ENCODE data around the gene TMCO2.

Gene TMCO2

GRCh38 chr1:40224040-40224439 is 23.7 kb upstream of the TMCO2 start:
- TF ChIP-seq CTCF (conservative IDR thresholded peaks at IDR 0.05) (no peak), ZFX (IDR thresholded peaks at IDR 0.05) (no peak)
- H3K27ac ChIP-seq, result no peak overlapping the region

GRCh38 chr1:40226192-40226591 is 21.5 kb upstream of the TMCO2 start:
- no peak for TF ChIP-seq CTCF (conservative IDR thresholded peaks at IDR 0.05)
- TF ChIP-seq ZFX (IDR thresholded peaks at IDR 0.05), result no peak
- no peak overlapping the region for H3K27ac ChIP-seq

- TF ChIP-seq ZFX (IDR thresholded peaks at IDR 0.05) (no peak), CTCF (conservative IDR thresholded peaks at IDR 0.05) (no peak)
- no peak overlapping the region for H3K27ac ChIP-seq
Observed at GRCh38 chr1:40232444-40232843, 15.3 kb upstream of the TMCO2 start.

GRCh38 chr1:40239626-40240025 is 8.1 kb upstream of the TMCO2 start:
- no peak overlapping the region for H3K27ac ChIP-seq
- TF ChIP-seq ZFX (IDR thresholded peaks at IDR 0.05), result no peak
- TF ChIP-seq CTCF (conservative IDR thresholded peaks at IDR 0.05), result no peak

- no peak overlapping the region for H3K27ac ChIP-seq
- no peak for TF ChIP-seq CTCF (conservative IDR thresholded peaks at IDR 0.05)
- no peak for TF ChIP-seq ZFX (IDR thresholded peaks at IDR 0.05)
Observed at GRCh38 chr1:40240390-40240789, 7.3 kb upstream of the TMCO2 start.

- H3K27ac ChIP-seq, result no peak overlapping the region
- TF ChIP-seq CTCF (conservative IDR thresholded peaks at IDR 0.05) (no peak), ZFX (IDR thresholded peaks at IDR 0.05) (no peak)
Observed at GRCh38 chr1:40241362-40241761, 6.4 kb upstream of the TMCO2 start.

GRCh38 chr1:40243351-40243750 is 4.4 kb upstream of the TMCO2 start:
- H3K27ac ChIP-seq, result no peak overlapping the region
- TF ChIP-seq CTCF (conservative IDR thresholded peaks at IDR 0.05) (no peak), ZFX (IDR thresholded peaks at IDR 0.05) (no peak)
